Stimulated activated CD4-positive, alpha-beta T cell treated with anti-CD3 and anti-CD28 coated beads, Interleukin-4, amount 100 ng/mL, for 1 hour (primary cell): ENCODE measurements around the gene BLCAP.

Source experiments
- DNase-seq: peaks from one replicate; pipeline ENCODE4 v3.0.0-alpha.2; 2020

Gene BLCAP

GRCh38 chr20:37528446-37529213, 954 bp upstream of the BLCAP start:
- DNase-seq: no peak

GRCh38 chr20:37526839-37527637, 638 bp downstream of the BLCAP start:
- DNase-seq: no peak

- no peak for DNase-seq
Measured at GRCh38 chr20:37526238-37526838, 1.3 kb downstream of the BLCAP start.

- DNase-seq: no peak
Measured at GRCh38 chr20:37525810-37526209, 1.9 kb downstream of the BLCAP start.

GRCh38 chr20:37524859-37525708, 2.6 kb downstream of the BLCAP start:
- DNase-seq: no peak

GRCh38 chr20:37523911-37524700, 3.6 kb downstream of the BLCAP start:
- DNase-seq: no peak

GRCh38 chr20:37523012-37523391, 4.7 kb downstream of the BLCAP start:
- no peak for DNase-seq

GRCh38 chr20:37522260-37523011, 5.2 kb downstream of the BLCAP start:
- DNase-seq: no peak

- no peak for DNase-seq
Measured at GRCh38 chr20:37521061-37521771, 6.5 kb downstream of the BLCAP start, which contains the start of gene NNAT. NNAT (plus strand) TSS chr20:37521250; CDS start chr20:37521332, 82 bp downstream.

- no peak for DNase-seq
Measured at GRCh38 chr20:37520419-37520955, 7.2 kb downstream of the BLCAP start.

GRCh38 chr20:37519508-37520418, 7.9 kb downstream of the BLCAP start:
- no peak for DNase-seq

- no peak for DNase-seq
Measured at GRCh38 chr20:37518606-37519507, 8.8 kb downstream of the BLCAP start.

- no peak for DNase-seq
Measured at GRCh38 chr20:37518059-37518458, 9.6 kb downstream of the BLCAP start.

- DNase-seq: no peak
Measured at GRCh38 chr20:37516811-37517750, 10.6 kb downstream of the BLCAP start.

- no peak for DNase-seq
Measured at GRCh38 chr20:37515876-37516275, 11.8 kb downstream of the BLCAP start.

- DNase-seq: no peak
Measured at GRCh38 chr20:37513779-37514359, 13.8 kb downstream of the BLCAP start.
